Measurements from ENCODE around the gene SH2D7.

Gene SH2D7

DNA sequence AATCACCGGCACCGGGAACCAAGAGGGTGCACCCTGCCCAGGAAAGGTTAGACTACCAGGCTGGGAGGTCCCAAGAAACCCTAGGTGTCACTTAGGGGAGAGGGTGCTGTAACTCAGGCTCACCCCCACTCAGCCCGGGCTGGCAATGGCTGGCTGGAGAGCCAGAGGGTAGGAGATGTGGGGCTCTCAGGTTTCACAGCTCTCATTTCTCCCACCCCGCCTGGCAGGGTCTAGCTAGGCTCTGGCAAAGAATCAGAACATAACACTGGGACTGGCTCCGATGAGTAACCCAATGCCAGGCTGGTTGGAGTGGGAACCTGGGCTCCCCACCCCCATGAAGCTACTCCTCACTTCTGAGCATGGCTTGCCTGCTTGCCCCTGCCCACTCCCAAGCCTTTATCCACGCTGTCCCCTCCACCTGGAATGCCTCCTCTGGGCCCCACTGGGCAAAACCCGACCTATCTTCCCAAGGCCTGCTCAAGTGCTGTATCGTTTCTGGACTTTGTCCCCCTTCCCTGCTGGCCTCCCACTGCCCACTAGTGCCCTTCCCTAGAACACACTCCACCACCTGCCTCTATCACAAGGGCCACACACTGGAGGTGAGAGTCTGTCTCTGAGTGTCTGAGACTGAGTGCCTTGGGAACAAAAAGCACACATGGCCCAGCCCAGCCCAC lies 36.9 kb downstream of the SH2D7 start:
- H3K4me2 ChIP-seq (ENCODE audit: low read length) = no peak overlapping the region
- H3K27me3 ChIP-seq (ENCODE audit: insufficient read depth, low read length) = no peaks in the 10 kb centered on the region
- H3K9ac ChIP-seq (ENCODE audit: low read length) = no peak overlapping the region
- no peaks in the 10 kb centered on the region for H4K20me1 ChIP-seq (ENCODE audit: insufficient read depth, low read length)
- TF ChIP-seq EZH2 (IDR thresholded peaks at IDR 0.05; ENCODE audit: borderline replicate concordance, low read length) = no peak
- TF ChIP-seq, protein P1, sequence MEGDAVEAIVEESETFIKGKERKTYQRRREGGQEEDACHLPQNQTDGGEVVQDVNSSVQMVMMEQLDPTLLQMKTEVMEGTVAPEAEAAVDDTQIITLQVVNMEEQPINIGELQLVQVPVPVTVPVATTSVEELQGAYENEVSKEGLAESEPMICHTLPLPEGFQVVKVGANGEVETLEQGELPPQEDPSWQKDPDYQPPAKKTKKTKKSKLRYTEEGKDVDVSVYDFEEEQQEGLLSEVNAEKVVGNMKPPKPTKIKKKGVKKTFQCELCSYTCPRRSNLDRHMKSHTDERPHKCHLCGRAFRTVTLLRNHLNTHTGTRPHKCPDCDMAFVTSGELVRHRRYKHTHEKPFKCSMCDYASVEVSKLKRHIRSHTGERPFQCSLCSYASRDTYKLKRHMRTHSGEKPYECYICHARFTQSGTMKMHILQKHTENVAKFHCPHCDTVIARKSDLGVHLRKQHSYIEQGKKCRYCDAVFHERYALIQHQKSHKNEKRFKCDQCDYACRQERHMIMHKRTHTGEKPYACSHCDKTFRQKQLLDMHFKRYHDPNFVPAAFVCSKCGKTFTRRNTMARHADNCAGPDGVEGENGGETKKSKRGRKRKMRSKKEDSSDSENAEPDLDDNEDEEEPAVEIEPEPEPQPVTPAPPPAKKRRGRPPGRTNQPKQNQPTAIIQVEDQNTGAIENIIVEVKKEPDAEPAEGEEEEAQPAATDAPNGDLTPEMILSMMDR (IDR thresholded peaks at IDR 0.05; ENCODE audit: low read length) = no peak
- no peaks in the 10 kb centered on the region for H3K9me2 ChIP-seq (ENCODE audit: low read depth, low read length)
- H3K36me3 ChIP-seq (ENCODE audit: insufficient read depth, low read length) = no peaks in the 10 kb centered on the region
- peaks cover 12% of the 10 kb centered on the region for H3K4me1 ChIP-seq (ENCODE audit: insufficient read depth, low read length, severe bottlenecking)
- no peaks in the 10 kb centered on the region for H3K9me3 ChIP-seq (ENCODE audit: low read length)
- no peak overlapping the region for H3K27ac ChIP-seq (ENCODE audit: low read depth, low read length, poor library complexity, severe bottlenecking)
- H3K79me2 ChIP-seq (ENCODE audit: insufficient read depth, low read length) = no peaks in the 10 kb centered on the region
- H3F3A ChIP-seq (ENCODE audit: insufficient read depth, low read length) = no peaks in the 10 kb centered on the region
- H2AFZ ChIP-seq (ENCODE audit: low read length) = no peak overlapping the region
- H3K4me3 ChIP-seq (ENCODE audit: low read depth, low read length, poor library complexity, severe bottlenecking) = no peak overlapping the region

DNA sequence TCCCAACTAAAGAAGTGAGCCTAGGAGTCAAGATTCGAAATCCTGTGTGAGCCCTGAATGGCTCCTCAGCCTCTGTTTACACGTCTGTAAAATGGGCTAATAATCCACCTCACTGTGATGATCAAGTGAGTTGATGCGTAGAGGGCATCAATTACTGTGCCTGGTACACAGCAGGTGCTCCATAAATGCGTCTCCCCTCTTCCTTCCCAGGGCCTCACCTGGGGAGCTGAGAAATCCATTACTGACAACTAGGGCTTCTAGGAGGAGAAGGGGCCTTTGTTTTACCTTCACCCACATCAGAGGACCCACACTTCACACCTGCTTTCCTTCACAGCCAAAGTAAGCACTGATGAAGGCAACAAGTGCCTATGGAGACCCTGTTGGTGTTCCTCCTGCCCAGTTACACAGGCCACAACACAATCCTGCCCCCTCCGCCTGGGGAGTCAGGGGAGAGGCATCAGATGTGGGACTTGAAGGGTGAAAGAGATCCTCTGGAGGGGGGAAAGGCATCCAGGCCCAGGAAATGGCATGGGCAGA lies 37.5 kb downstream of the SH2D7 start:
- Histone ChIP-seq H3K4me2 (ENCODE audit: low read length) (no peak overlapping the region), H3K9ac (ENCODE audit: low read length) (no peak overlapping the region)

DNA sequence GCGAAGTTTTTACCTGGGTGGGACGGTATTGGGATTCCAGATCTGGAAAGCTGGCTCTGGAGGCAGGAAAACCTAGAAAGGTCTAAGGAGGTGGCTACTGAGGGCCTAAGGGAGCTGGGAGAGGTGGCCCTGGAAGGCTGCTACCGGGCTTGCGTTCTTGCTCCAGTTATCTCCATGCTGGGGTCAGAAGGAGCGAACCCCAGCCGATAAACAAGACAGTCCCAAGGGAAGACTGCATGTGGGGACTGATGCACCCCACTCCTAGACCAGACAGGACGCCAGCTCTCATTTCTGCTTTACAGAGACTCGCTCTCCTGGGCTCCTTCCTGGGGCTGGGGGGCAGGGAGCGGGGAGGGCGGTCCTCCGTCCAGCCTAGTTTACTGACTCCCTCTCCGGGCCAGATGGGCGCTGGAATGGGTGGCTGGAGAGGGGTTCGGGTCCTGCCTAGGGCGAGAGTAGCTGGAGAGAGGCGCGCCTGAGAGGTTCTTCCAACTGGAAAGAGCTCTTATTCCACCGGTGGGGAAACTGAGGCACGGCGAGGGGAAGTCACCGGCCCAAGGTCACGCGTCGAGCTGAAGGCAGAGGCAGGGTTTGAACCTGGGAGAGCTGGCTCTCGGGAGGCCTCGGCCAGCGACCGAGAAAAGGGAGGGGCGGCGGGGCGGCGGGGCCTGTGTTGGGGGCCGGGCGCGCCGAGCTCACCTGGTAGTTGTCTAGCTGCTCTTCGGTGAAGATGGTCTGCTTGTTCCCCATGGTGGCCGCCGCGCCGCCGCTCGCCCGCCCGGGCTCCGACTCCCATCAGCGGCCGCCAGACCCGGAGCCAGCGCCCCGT lies 38.3 kb downstream of the SH2D7 start:
- Histone ChIP-seq H4K20me1 (ENCODE audit: insufficient read depth, low read length) (no peaks in the 10 kb centered on the region), H3K4me1 (ENCODE audit: insufficient read depth, low read length, severe bottlenecking) (peaks cover 12% of the 10 kb centered on the region), H3K9ac (ENCODE audit: low read length) (no peak overlapping the region), H3K79me2 (ENCODE audit: insufficient read depth, low read length) (no peaks in the 10 kb centered on the region), H3K4me3 (ENCODE audit: low read depth, low read length, poor library complexity, severe bottlenecking) (peak overlapping the region; percentile 75), H3K9me2 (ENCODE audit: low read depth, low read length) (no peaks in the 10 kb centered on the region), H3K27me3 (ENCODE audit: insufficient read depth, low read length) (no peaks in the 10 kb centered on the region), H3K9me3 (ENCODE audit: low read length) (no peaks in the 10 kb centered on the region), H3F3A (ENCODE audit: insufficient read depth, low read length) (no peaks in the 10 kb centered on the region), H3K27ac (ENCODE audit: low read depth, low read length, poor library complexity, severe bottlenecking) (no peak overlapping the region), H2AFZ (ENCODE audit: low read length) (no peak overlapping the region), H3K36me3 (ENCODE audit: insufficient read depth, low read length) (no peaks in the 10 kb centered on the region), H3K4me2 (ENCODE audit: low read length) (peak overlapping the region; percentile 85)
- TF ChIP-seq EZH2 (IDR thresholded peaks at IDR 0.05; ENCODE audit: borderline replicate concordance, low read length) = no peak
- TF ChIP-seq, protein P1 (IDR thresholded peaks at IDR 0.05; ENCODE audit: low read length) = no peak

More for the DNA sequence above, 37.5 kb downstream of the SH2D7 start:
- Histone ChIP-seq H3F3A (ENCODE audit: insufficient read depth, low read length) (no peaks in the 10 kb centered on the region), H3K27me3 (ENCODE audit: insufficient read depth, low read length) (no peaks in the 10 kb centered on the region), H3K79me2 (ENCODE audit: insufficient read depth, low read length) (no peaks in the 10 kb centered on the region), H3K9me2 (ENCODE audit: low read depth, low read length) (no peaks in the 10 kb centered on the region), H3K9me3 (ENCODE audit: low read length) (no peaks in the 10 kb centered on the region), H4K20me1 (ENCODE audit: insufficient read depth, low read length) (no peaks in the 10 kb centered on the region), H3K4me3 (ENCODE audit: low read depth, low read length, poor library complexity, severe bottlenecking) (no peak overlapping the region), H3K27ac (ENCODE audit: low read depth, low read length, poor library complexity, severe bottlenecking) (no peak overlapping the region), H2AFZ (ENCODE audit: low read length) (no peak overlapping the region), H3K36me3 (ENCODE audit: insufficient read depth, low read length) (no peaks in the 10 kb centered on the region), H3K4me1 (ENCODE audit: insufficient read depth, low read length, severe bottlenecking) (peaks cover 12% of the 10 kb centered on the region)
- TF ChIP-seq, protein P1 (IDR thresholded peaks at IDR 0.05; ENCODE audit: low read length) = no peak
- no peak for TF ChIP-seq EZH2 (IDR thresholded peaks at IDR 0.05; ENCODE audit: borderline replicate concordance, low read length)

Data from OCI-LY1 (cell line).